OCI-LY7 (cell line): ENCODE data around the gene PRKN. TPM values are rescaled to one million over a fixed set of nuclear protein-coding genes. Genes with fewer than 3 reads are reported as not detected.

Experiments used
- BruUV-seq: library from RNA; stranded (reverse); fragments of 400-500 nt; replicated peaks from 2 replicates; lab custom pipeline; 2021; lab: Mats Ljungman, UMichigan
- CTCF ChIA-PET: fragments of 300-600 bp; sonication (Branson Sonifier 250); formaldehyde crosslinking; loops from one replicate; lab custom pipeline; 2022; ENCODE audit warnings: antibody characterized with exemption; ENCODE audit not compliant: unreplicated experiment; lab: Charles Lee
- POLR2A ChIA-PET: fragments of 300-600 bp; sonication (Branson Sonifier 250); formaldehyde crosslinking; loops from one replicate; lab custom pipeline; 2022; ENCODE audit warnings: antibody characterized with exemption; lab: Charles Lee
- DNase-seq: peaks from one replicate; pipeline ENCODE4 v3.0.0-alpha.2; 2015; ENCODE audit warnings: low spot score
- H2AFZ ChIP-seq: fragments of 200-600 bp; sonication (generic), shearing (Covaris generic); 2 replicates; pipeline ENCODE4 v1.6.1; 2014; ENCODE audit warnings: mild to moderate bottlenecking, antibody characterized with exemption, low read length, moderate library complexity
- H3K27ac ChIP-seq: fragments of 200-600 bp; sonication (generic); 2 replicates; pipeline ENCODE4 v1.5.1; 2014; ENCODE audit warnings: mixed run types, low read depth, mild to moderate bottlenecking, moderate library complexity, low read length, inconsistent platforms; ENCODE audit not compliant: poor library complexity, severe bottlenecking
- H3K36me3 ChIP-seq: fragments of 200-600 bp; sonication (generic); 2 replicates; pipeline ENCODE4 v1.6.1; 2014; ENCODE audit warnings: mild to moderate bottlenecking, antibody characterized with exemption, low read length, moderate library complexity, mixed read lengths; ENCODE audit not compliant: insufficient read depth
- H3K4me1 ChIP-seq: fragments of 200-600 bp; sonication (generic); 2 replicates; pipeline ENCODE4 v1.5.1; 2014; ENCODE audit warnings: mild to moderate bottlenecking, low read length; ENCODE audit not compliant: insufficient read depth, poor library complexity, severe bottlenecking
- H3K4me2 ChIP-seq: fragments of 200-600 bp; sonication (generic); 2 replicates; pipeline ENCODE4 v1.6.1; 2014; ENCODE audit warnings: mild to moderate bottlenecking, low read length
- H3K4me3 ChIP-seq: fragments of 200-600 bp; sonication (generic); 2 replicates; pipeline ENCODE4 v1.5.1; 2014; ENCODE audit warnings: mild to moderate bottlenecking, low read depth, low read length; ENCODE audit not compliant: poor library complexity, severe bottlenecking
- H3K79me2 ChIP-seq: fragments of 200-600 bp; sonication (generic); 2 replicates; pipeline ENCODE4 v1.6.1; 2016; ENCODE audit warnings: low read depth, mild to moderate bottlenecking, low read length, moderate library complexity, mixed read lengths; ENCODE audit not compliant: insufficient read depth
- H3K9me2 ChIP-seq: fragments of 200-600 bp; sonication (generic); 2 replicates; pipeline ENCODE4 v1.6.1; 2016; ENCODE audit warnings: mild to moderate bottlenecking, low read length, mixed read lengths; ENCODE audit not compliant: insufficient read depth
- H3K9me3 ChIP-seq: fragments of 200-600 bp; sonication (generic); 2 replicates; pipeline ENCODE4 v1.6.1; 2014; ENCODE audit warnings: mild to moderate bottlenecking, mixed run types, low read length, mixed read lengths
- H4K20me1 ChIP-seq: fragments of 200-600 bp; sonication (generic); 2 replicates; pipeline ENCODE4 v1.6.1; 2014; ENCODE audit warnings: mild to moderate bottlenecking, antibody characterized with exemption, low read length, moderate library complexity, mixed read lengths; ENCODE audit not compliant: insufficient read depth
- EZH2phosphoT487 ChIP-seq: fragments of 200-600 bp; sonication (generic); IDR thresholded peaks from 2 replicates; pipeline ENCODE4 v1.6.1; 2018; ENCODE audit warnings: low read depth, borderline replicate concordance, mild to moderate bottlenecking, mixed run types, antibody characterized with exemption, low read length, moderate library complexity, mixed read lengths
- intact Hi-C: fragments of 100-400 bp; cut with micrococcal nuclease; formaldehyde crosslinking; loops from one replicate; pipeline ENCODE4 v1.10.0; 2022; ENCODE audit not compliant: unreplicated experiment
- total RNA-seq, 2 experiments: library from RNA; depleted of rRNA in 1 of 2; stranded (reverse); fragments of >200 nt in 1 of 2; shearing (Covaris generic) in 1 of 2; gene quantifications; 2 replicates each; pipeline ENCODE4 v1.2.3, GENCODE V29; 2014 to 2022
- TF ChIP-seq, protein P1 (sequence below): fragments of 200-600 bp; sonication (generic); conservative IDR thresholded peaks from 2 replicates; pipeline ENCODE4 v1.5.1; 2014; ENCODE audit warnings: mild to moderate bottlenecking, antibody characterized with exemption, low read length, moderate library complexity, mixed read lengths

Gene PRKN
- total RNA-seq, 2 experiments from 2014 or later = 1.3 to 2.0 TPM

DNA sequence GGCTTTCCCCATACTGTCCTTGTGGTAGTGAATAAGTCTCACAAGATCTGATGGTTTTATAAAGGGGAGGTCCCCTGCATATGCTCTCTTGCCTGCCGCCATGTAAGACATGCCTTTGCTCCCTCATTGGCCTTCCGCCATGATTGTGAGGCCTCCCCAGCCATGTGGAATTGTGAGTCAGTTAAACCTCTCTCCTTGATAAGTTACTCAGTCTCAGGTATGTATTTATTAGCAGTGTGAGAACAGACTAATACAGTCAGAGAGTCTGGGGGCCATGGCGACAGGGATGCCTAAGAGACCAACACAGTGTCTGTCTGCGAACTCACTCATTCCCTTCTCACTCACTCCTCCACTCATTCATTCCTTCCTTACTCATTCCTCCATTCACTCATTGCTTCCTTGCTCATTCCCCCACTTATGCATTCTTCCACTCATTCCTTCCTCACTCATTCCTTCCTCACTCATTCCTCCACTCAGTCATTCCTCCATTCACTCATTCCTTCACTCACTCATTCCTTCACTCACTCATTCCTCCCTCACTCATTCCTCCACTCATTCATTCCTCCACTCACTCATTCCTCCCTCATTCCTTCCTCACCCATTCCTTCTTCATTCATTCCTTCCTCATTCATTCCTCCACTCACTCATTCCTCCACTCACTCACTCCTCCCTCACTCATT, 1316.2 kb downstream of the PRKN start:
- H3K4me2 ChIP-seq = no peak overlapping the region
- no peaks in the 10 kb centered on the region for H3K9me3 ChIP-seq
- no peaks in the 10 kb centered on the region for H3K9me2 ChIP-seq
- H3K27ac ChIP-seq = no peak overlapping the region
- TF ChIP-seq EZH2phosphoT487 = no peak
- TF ChIP-seq, protein P1, sequence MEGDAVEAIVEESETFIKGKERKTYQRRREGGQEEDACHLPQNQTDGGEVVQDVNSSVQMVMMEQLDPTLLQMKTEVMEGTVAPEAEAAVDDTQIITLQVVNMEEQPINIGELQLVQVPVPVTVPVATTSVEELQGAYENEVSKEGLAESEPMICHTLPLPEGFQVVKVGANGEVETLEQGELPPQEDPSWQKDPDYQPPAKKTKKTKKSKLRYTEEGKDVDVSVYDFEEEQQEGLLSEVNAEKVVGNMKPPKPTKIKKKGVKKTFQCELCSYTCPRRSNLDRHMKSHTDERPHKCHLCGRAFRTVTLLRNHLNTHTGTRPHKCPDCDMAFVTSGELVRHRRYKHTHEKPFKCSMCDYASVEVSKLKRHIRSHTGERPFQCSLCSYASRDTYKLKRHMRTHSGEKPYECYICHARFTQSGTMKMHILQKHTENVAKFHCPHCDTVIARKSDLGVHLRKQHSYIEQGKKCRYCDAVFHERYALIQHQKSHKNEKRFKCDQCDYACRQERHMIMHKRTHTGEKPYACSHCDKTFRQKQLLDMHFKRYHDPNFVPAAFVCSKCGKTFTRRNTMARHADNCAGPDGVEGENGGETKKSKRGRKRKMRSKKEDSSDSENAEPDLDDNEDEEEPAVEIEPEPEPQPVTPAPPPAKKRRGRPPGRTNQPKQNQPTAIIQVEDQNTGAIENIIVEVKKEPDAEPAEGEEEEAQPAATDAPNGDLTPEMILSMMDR = no peak
- H4K20me1 ChIP-seq = no peaks in the 10 kb centered on the region
- no peak for DNase-seq
- H3K4me1 ChIP-seq = no peaks in the 10 kb centered on the region
- BruUV-seq = no TSS peak
- POLR2A ChIA-PET = no interaction called here
- intact Hi-C loops = loop anchor here (10.0 kb wide), 1 partner anchor 283 kb away; no protein-coding TSS in a partner anchor
- H3K79me2 ChIP-seq = no peaks in the 10 kb centered on the region
- no peaks in the 10 kb centered on the region for H3K36me3 ChIP-seq
- no peak overlapping the region for H2AFZ ChIP-seq
- CTCF ChIA-PET = no interaction called here
- no peak overlapping the region for H3K4me3 ChIP-seq

DNA sequence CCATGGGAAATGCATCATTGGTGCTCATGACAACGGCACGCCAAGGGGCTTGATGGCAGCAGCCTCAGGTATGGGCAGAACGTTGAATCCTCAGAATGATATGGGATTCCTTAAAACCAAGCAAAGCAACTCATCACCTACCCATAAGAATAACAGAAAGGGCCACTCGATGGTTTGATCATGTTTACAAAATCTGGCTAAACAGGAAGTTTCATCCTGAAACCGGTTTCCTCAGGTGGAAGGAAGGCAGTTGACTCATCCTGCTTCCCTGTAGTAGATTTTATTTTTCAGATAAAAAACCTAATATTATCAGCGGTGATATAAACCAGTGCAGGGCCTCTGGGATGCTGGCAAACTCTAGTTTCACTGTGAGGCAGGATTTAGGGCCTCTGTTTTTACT, 1316.8 kb downstream of the PRKN start:
- H3K4me1 ChIP-seq = no peaks in the 10 kb centered on the region

DNA sequence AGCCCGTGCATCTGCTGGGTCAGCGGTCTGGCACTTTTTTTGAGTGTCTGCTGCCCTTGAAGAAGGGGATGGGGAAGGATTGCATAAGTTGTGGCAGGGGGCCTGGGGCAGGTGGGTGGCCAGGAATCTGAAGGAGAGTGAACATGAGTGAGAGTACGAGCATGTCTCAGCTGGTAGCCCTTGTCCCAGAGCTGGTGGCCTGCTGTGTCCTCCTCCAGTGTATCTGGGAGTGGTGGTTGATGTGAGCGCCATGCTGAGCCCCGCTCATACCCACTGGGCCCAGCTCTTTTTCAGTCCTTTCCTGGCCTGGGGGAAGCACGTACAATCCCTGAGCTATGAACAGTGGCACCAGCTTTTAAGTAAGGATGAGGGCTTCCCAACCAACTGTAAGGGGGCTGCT, 1317.5 kb downstream of the PRKN start:
- no peaks in the 10 kb centered on the region for H4K20me1 ChIP-seq
- H3K4me2 ChIP-seq = no peak overlapping the region
- POLR2A ChIA-PET = no interaction called here
- H3K4me3 ChIP-seq = no peak overlapping the region
- intact Hi-C loops = loop anchor here (10.0 kb wide), 1 partner anchor 285 kb away; no protein-coding TSS in a partner anchor
- no TSS peak for BruUV-seq
- no peak for DNase-seq
- H3K27ac ChIP-seq = no peak overlapping the region
- TF ChIP-seq EZH2phosphoT487 = no peak
- TF ChIP-seq, protein P1 = no peak
- no peaks in the 10 kb centered on the region for H3K36me3 ChIP-seq
- no peaks in the 10 kb centered on the region for H3K79me2 ChIP-seq
- H2AFZ ChIP-seq = no peak overlapping the region
- no peaks in the 10 kb centered on the region for H3K9me2 ChIP-seq
- no peaks in the 10 kb centered on the region for H3K9me3 ChIP-seq
- CTCF ChIA-PET = no interaction called here
- H3K4me1 ChIP-seq = no peaks in the 10 kb centered on the region

More for the DNA sequence above, 1316.8 kb downstream of the PRKN start:
- TF ChIP-seq, protein P1 = no peak
- TF ChIP-seq EZH2phosphoT487 = no peak
- BruUV-seq = no TSS peak
- Histone ChIP-seq H3K4me3 (no peak overlapping the region), H2AFZ (no peak overlapping the region), H3K27ac (no peak overlapping the region), H3K9me2 (no peaks in the 10 kb centered on the region), H3K36me3 (no peaks in the 10 kb centered on the region), H3K9me3 (no peaks in the 10 kb centered on the region), H4K20me1 (no peaks in the 10 kb centered on the region), H3K79me2 (no peaks in the 10 kb centered on the region), H3K4me2 (no peak overlapping the region)
- intact Hi-C loops = loop anchor here (10.0 kb wide), 1 partner anchor 284 kb away; no protein-coding TSS in a partner anchor
- DNase-seq = no peak
- ChIA-PET POLR2A (no interaction called here), CTCF (no interaction called here)
